HUES48 (cell line): ENCODE results near the gene TSPAN1.

Experiments
- H3K27ac ChIP-seq: one replicate; pipeline ENCODE4 v1.7.0; 2013; ENCODE audit warnings: low read depth, low read length, inconsistent platforms
- H3K27me3 ChIP-seq: 2 replicates; pipeline ENCODE4 v1.6.1; 2013; ENCODE audit warnings: mild to moderate bottlenecking, low read length; ENCODE audit not compliant: control insufficient read depth, insufficient read depth
- H3K36me3 ChIP-seq: 2 replicates; pipeline ENCODE4 v1.6.1; 2013; ENCODE audit warnings: low read length; ENCODE audit not compliant: control insufficient read depth, insufficient read depth
- H3K4me1 ChIP-seq: 2 replicates; pipeline ENCODE4 v1.6.1; 2013; ENCODE audit warnings: mild to moderate bottlenecking, low read length; ENCODE audit not compliant: control insufficient read depth, insufficient read depth
- H3K4me3 ChIP-seq: 2 replicates; pipeline ENCODE4 v1.5.1; 2013; ENCODE audit warnings: mild to moderate bottlenecking, low read depth, low read length
- H3K9ac ChIP-seq: 2 replicates; pipeline ENCODE4 v1.6.1; 2013; ENCODE audit warnings: mild to moderate bottlenecking, low read depth, low read length, moderate library complexity
- H3K9me3 ChIP-seq: 2 replicates; pipeline ENCODE4 v1.6.1; 2013; ENCODE audit warnings: low read length; ENCODE audit not compliant: control insufficient read depth, insufficient read depth

TSPAN1 gene

GRCh38 chr1:46188295-46189030, 13.6 kb downstream of the TSPAN1 start:
- Histone ChIP-seq H3K36me3 (peaks cover 43% of the 10 kb centered on the region), H3K27me3 (no peaks in the 10 kb centered on the region), H3K9ac (no peak overlapping the region), H3K9me3 (no peaks in the 10 kb centered on the region), H3K4me1 (no peaks in the 10 kb centered on the region), H3K27ac (no peak overlapping the region), H3K4me3 (no peak overlapping the region)

- H3K27ac ChIP-seq: no peak overlapping the region
- H3K4me3 ChIP-seq: no peak overlapping the region
- H3K36me3 ChIP-seq: peaks cover 59% of the 10 kb centered on the region
- H3K9me3 ChIP-seq: no peaks in the 10 kb centered on the region
- H3K27me3 ChIP-seq: no peaks in the 10 kb centered on the region
- H3K9ac ChIP-seq: no peak overlapping the region
- H3K4me1 ChIP-seq: no peaks in the 10 kb centered on the region
These were observed 15.7 kb downstream of the TSPAN1 start for GRCh38 chr1:46190539-46190938.

- no peaks in the 10 kb centered on the region for H3K4me1 ChIP-seq
- no peak overlapping the region for H3K9ac ChIP-seq
- H3K36me3 ChIP-seq: peaks cover 64% of the 10 kb centered on the region
- H3K9me3 ChIP-seq: no peaks in the 10 kb centered on the region
- H3K27me3 ChIP-seq: no peaks in the 10 kb centered on the region
- H3K27ac ChIP-seq: no peak overlapping the region
- no peak overlapping the region for H3K4me3 ChIP-seq
These were observed 16.3 kb downstream of the TSPAN1 start for GRCh38 chr1:46191033-46191701.

GRCh38 chr1:46192171-46192570, 17.3 kb downstream of the TSPAN1 start:
- Histone ChIP-seq H3K4me3 (no peak overlapping the region), H3K36me3 (peaks cover 67% of the 10 kb centered on the region), H3K4me1 (no peaks in the 10 kb centered on the region), H3K9me3 (no peaks in the 10 kb centered on the region), H3K27me3 (no peaks in the 10 kb centered on the region), H3K27ac (no peak overlapping the region), H3K9ac (no peak overlapping the region)

- no peaks in the 10 kb centered on the region for H3K9me3 ChIP-seq
- no peaks in the 10 kb centered on the region for H3K27me3 ChIP-seq
- peaks cover 67% of the 10 kb centered on the region for H3K36me3 ChIP-seq
- H3K9ac ChIP-seq: no peak overlapping the region
- no peaks in the 10 kb centered on the region for H3K4me1 ChIP-seq
- H3K4me3 ChIP-seq: no peak overlapping the region
- H3K27ac ChIP-seq: no peak overlapping the region
These were observed 18.4 kb downstream of the TSPAN1 start for GRCh38 chr1:46193285-46193684.

- no peak overlapping the region for H3K9ac ChIP-seq
- H3K27ac ChIP-seq: no peak overlapping the region
These were observed 19.2 kb downstream of the TSPAN1 start for GRCh38 chr1:46193984-46194570.

GRCh38 chr1:46194641-46195193, 19.8 kb downstream of the TSPAN1 start:
- Histone ChIP-seq H3K36me3 (peaks cover 55% of the 10 kb centered on the region), H3K9me3 (no peaks in the 10 kb centered on the region), H3K4me1 (no peaks in the 10 kb centered on the region), H3K4me3 (no peak overlapping the region), H3K27me3 (no peaks in the 10 kb centered on the region), H3K9ac (no peak overlapping the region), H3K27ac (no peak overlapping the region)

More at GRCh38 chr1:46193984-46194570, 19.2 kb downstream of the TSPAN1 start:
- no peak overlapping the region for H3K4me3 ChIP-seq
- no peaks in the 10 kb centered on the region for H3K4me1 ChIP-seq
- H3K27me3 ChIP-seq: no peaks in the 10 kb centered on the region
- peaks cover 61% of the 10 kb centered on the region for H3K36me3 ChIP-seq
- H3K9me3 ChIP-seq: no peaks in the 10 kb centered on the region

- no peaks in the 10 kb centered on the region for H3K27me3 ChIP-seq
- no peak overlapping the region for H3K4me3 ChIP-seq
- H3K36me3 ChIP-seq: peaks cover 41% of the 10 kb centered on the region
- H3K9ac ChIP-seq: no peak overlapping the region
- no peak overlapping the region for H3K27ac ChIP-seq
- no peaks in the 10 kb centered on the region for H3K9me3 ChIP-seq
- no peaks in the 10 kb centered on the region for H3K4me1 ChIP-seq
These were observed 21.7 kb downstream of the TSPAN1 start for GRCh38 chr1:46196609-46197008.

- H3K27ac ChIP-seq: peak overlapping the region; percentile 65
- H3K4me3 ChIP-seq: peak overlapping the region; percentile 74
- H3K36me3 ChIP-seq: peaks cover 33% of the 10 kb centered on the region
- no peaks in the 10 kb centered on the region for H3K9me3 ChIP-seq
- no peaks in the 10 kb centered on the region for H3K4me1 ChIP-seq
- no peaks in the 10 kb centered on the region for H3K27me3 ChIP-seq
- H3K9ac ChIP-seq: peak overlapping the region; percentile 63
These were observed 22.7 kb downstream of the TSPAN1 start for GRCh38 chr1:46197560-46197963.

- H3K27me3 ChIP-seq: no peaks in the 10 kb centered on the region
- H3K4me1 ChIP-seq: no peaks in the 10 kb centered on the region
- peaks cover 26% of the 10 kb centered on the region for H3K36me3 ChIP-seq
- no peaks in the 10 kb centered on the region for H3K9me3 ChIP-seq
- peak within 1 kb of the TSS; percentile 78 for H3K27ac ChIP-seq
- H3K4me3 ChIP-seq: peak within 1 kb of the TSS; percentile 74
- peak within 1 kb of the TSS; percentile 63 for H3K9ac ChIP-seq
These were observed 23.3 kb downstream of the TSPAN1 start, which contains the start of gene POMGNT1 for GRCh38 chr1:46197964-46198811. TSS of gene POMGNT1 (minus strand) at chr1:46198434. CDS start at chr1:46197821, 613 bp downstream.
